WTC11 (cell line): ENCODE measurements around the gene YARS2. TPM values are rescaled to one million over a fixed set of nuclear protein-coding genes. Genes with fewer than 3 reads are reported as not detected.

Experiments used
- ATAC-seq: fragments of 200-7000 bp; cut with Tn5 transposase; 2 replicates; pipeline ENCODE4 v1.10.0; 2021; ENCODE audit warnings: mild to moderate bottlenecking, moderate library complexity
- CTCF ChIA-PET: fragments of 300-600 bp; sonication (Branson Sonifier 250); formaldehyde crosslinking; loops from one replicate; lab custom pipeline; 2021; ENCODE audit warnings: antibody characterized with exemption; lab: Charles Lee
- POLR2A ChIA-PET: fragments of 350-600 bp; sonication (Branson Sonifier 250); formaldehyde crosslinking; loops from one replicate; lab custom pipeline; 2021; ENCODE audit warnings: antibody characterized with exemption; lab: Charles Lee
- DNase-seq: peaks from one replicate; pipeline ENCODE4 v3.0.0; 2021; ENCODE audit warnings: low spot score
- H3K27ac Mint-ChIP-seq: 2 replicates; pipeline ENCODE4 v1.8.0; 2021; ENCODE audit warnings: mixed read lengths
- H3K27me3 Mint-ChIP-seq: 2 replicates; pipeline ENCODE4 v1.8.0; 2021; ENCODE audit warnings: low read depth, mild to moderate bottlenecking, moderate library complexity, mixed read lengths
- H3K36me3 Mint-ChIP-seq: 2 replicates; pipeline ENCODE4 v1.8.0; 2021; ENCODE audit warnings: mixed read lengths
- H3K4me1 Mint-ChIP-seq: 2 replicates; pipeline ENCODE4 v1.8.0; 2022; ENCODE audit warnings: mixed read lengths
- H3K4me3 Mint-ChIP-seq: 2 replicates; pipeline ENCODE4 v1.8.0; 2021; ENCODE audit warnings: mild to moderate bottlenecking, moderate library complexity, mixed read lengths
- H3K9me3 Mint-ChIP-seq: 2 replicates; pipeline ENCODE4 v1.8.0; 2021; ENCODE audit warnings: mixed read lengths
- AFF4 ChIP-seq: sonication (generic); formaldehyde crosslinking; IDR thresholded peaks from 2 replicates; pipeline ENCODE4 v1.8.1; 2023; ENCODE audit warnings: mild to moderate bottlenecking, missing genetic modification reagents, borderline replicate concordance
- AR ChIP-seq: fragments of 250-450 bp; sonication (Bioruptor Pico); IDR thresholded peaks from 2 replicates; pipeline ENCODE4 v1.9.0; 2021; ENCODE audit warnings: mild to moderate bottlenecking
- E2F1 ChIP-seq: sonication (generic); formaldehyde crosslinking; IDR thresholded peaks from 2 replicates; pipeline ENCODE4 v1.8.0; 2022; ENCODE audit warnings: mild to moderate bottlenecking, missing genetic modification reagents
- EMX1 ChIP-seq: fragments of 250-450 bp; sonication (Bioruptor Pico); IDR thresholded peaks from 2 replicates; pipeline ENCODE4 v1.8.0; 2021; ENCODE audit warnings: mild to moderate bottlenecking
- FOXP1 ChIP-seq: sonication (generic); formaldehyde crosslinking; IDR thresholded peaks from 2 replicates; pipeline ENCODE4 v1.8.0; 2022; ENCODE audit warnings: missing genetic modification reagents, mild to moderate bottlenecking, moderate library complexity, borderline replicate concordance
- IRF2 ChIP-seq: sonication (generic); formaldehyde crosslinking; IDR thresholded peaks from 2 replicates; pipeline ENCODE4 v1.8.0; 2022; ENCODE audit warnings: low read depth, missing genetic modification reagents, borderline replicate concordance
- MXD4 ChIP-seq: fragments of 250-450 bp; sonication (Bioruptor Pico); IDR thresholded peaks from 2 replicates; pipeline ENCODE4 v1.8.0; 2021; ENCODE audit warnings: mild to moderate bottlenecking, moderate library complexity, borderline replicate concordance
- PREB ChIP-seq: sonication (generic); formaldehyde crosslinking; IDR thresholded peaks from 2 replicates; pipeline ENCODE4 v1.8.1; 2022; ENCODE audit warnings: mild to moderate bottlenecking, missing genetic modification reagents, moderate library complexity, borderline replicate concordance
- USF1 ChIP-seq: sonication (generic); formaldehyde crosslinking; IDR thresholded peaks from 2 replicates; pipeline ENCODE4 v1.8.0; 2022; ENCODE audit warnings: mild to moderate bottlenecking, missing genetic modification reagents
- ZBTB43 ChIP-seq: sonication (generic); formaldehyde crosslinking; IDR thresholded peaks from 2 replicates; pipeline ENCODE4 v1.8.1; 2023; ENCODE audit warnings: mild to moderate bottlenecking, missing genetic modification reagents
- ZNF281 ChIP-seq: sonication (generic); formaldehyde crosslinking; IDR thresholded peaks from 2 replicates; pipeline ENCODE4 v1.8.0; 2023; ENCODE audit warnings: mild to moderate bottlenecking, missing genetic modification reagents
- ZNF317 ChIP-seq: sonication (generic); formaldehyde crosslinking; IDR thresholded peaks from 2 replicates; pipeline ENCODE4 v1.8.1; 2023; ENCODE audit warnings: low read depth, mild to moderate bottlenecking, moderate library complexity, missing genetic modification reagents, borderline replicate concordance
- ZNF396 ChIP-seq: fragments of 250-450 bp; sonication (Bioruptor Pico); IDR thresholded peaks from 2 replicates; pipeline ENCODE4 v1.8.0; 2021; ENCODE audit warnings: mild to moderate bottlenecking, moderate library complexity, borderline replicate concordance
- ZNF423 ChIP-seq: fragments of 250-450 bp; sonication (Bioruptor Pico); IDR thresholded peaks from 2 replicates; pipeline ENCODE4 v2.1.2; 2022; ENCODE audit warnings: mild to moderate bottlenecking, moderate library complexity
- ZSCAN18 ChIP-seq: fragments of 250-450 bp; sonication (Bioruptor Pico); IDR thresholded peaks from 2 replicates; pipeline ENCODE4 v2.1.2; 2022; ENCODE audit warnings: mild to moderate bottlenecking, moderate library complexity
- total RNA-seq: library from RNA; stranded (reverse); gene quantifications from 3 replicates; pipeline ENCODE4 v1.2.3, GENCODE V29; 2021

Gene YARS2
- total RNA-seq, 1 experiment from 2014 or later, result 41.4 TPM

GRCh38 chr12:32734952-32735351 is 20.7 kb downstream of the YARS2 start (continued):
- TF ChIP-seq AR (CRISPR knock-in tag), result no peak
- no peak for TF ChIP-seq MXD4 (CRISPR knock-in tag)
- TF ChIP-seq ZSCAN18 (CRISPR knock-in tag), result no peak
- TF ChIP-seq ZNF317, result no peak
- TF ChIP-seq ZNF396 (CRISPR knock-in tag), result no peak
- TF ChIP-seq ZNF423 (CRISPR knock-in tag), result no peak
- TF ChIP-seq, all 79 proteins: peak for 0

GRCh38 chr12:32727237-32727636 is 28.5 kb downstream of the YARS2 start:
- H3K4me3 Mint-ChIP-seq, result no peak overlapping the region
- peaks cover 43% of the 10 kb centered on the region for H3K36me3 Mint-ChIP-seq
- ChIA-PET CTCF (interaction anchor here (1.8 kb wide), 1 partner anchor 28 kb away, joined by 7 read pairs; the partner anchor contains the start of gene YARS2), POLR2A (no interaction called here)
- ATAC-seq (peak; percentile 48), DNase-seq (no peak)
- TF ChIP-seq AR (CRISPR knock-in tag) (no peak), ZNF423 (CRISPR knock-in tag) (no peak), E2F1 (CRISPR knock-in tag) (no peak), ZBTB43 (CRISPR knock-in tag) (no peak), AFF4 (CRISPR knock-in tag) (no peak), ZNF281 (no peak), IRF2 (no peak), PREB (CRISPR knock-in tag) (no peak), FOXP1 (CRISPR knock-in tag) (no peak), USF1 (no peak), EMX1 (CRISPR knock-in tag) (no peak)
- peak overlapping the region; percentile 66; the same call in 1 of the 2 replicates for H3K27ac Mint-ChIP-seq
- H3K9me3 Mint-ChIP-seq, result no peaks in the 10 kb centered on the region
- no peaks in the 10 kb centered on the region for H3K27me3 Mint-ChIP-seq
- H3K4me1 Mint-ChIP-seq, result no peaks in the 10 kb centered on the region
